ENCODE measurements around the gene ACP2. TPM values are rescaled to one million over a fixed set of nuclear protein-coding genes. Genes with fewer than 3 reads are reported as not detected.
A peak's percentile ranks its signal among the peaks of the same experiment; 100 is the strongest.

The ACP2 gene
- total and polyA plus RNA-seq, 7 experiments from 2014 or later = 7.1 to 38.1 (median 22.6) TPM

- DNase-seq = no peak
- ChIA-PET POLR2A (no interaction called here), CTCF (no interaction called here)
- H3K36me3 Mint-ChIP-seq = peaks cover 4 to 45% (median 26%) of the 10 kb centered on the region in 5 donors
- no peaks in the 10 kb centered on the region for H3K27me3 ChIP-seq (ENCODE audit: control insufficient read depth in 2 of 2, insufficient read depth in 2 of 2, low read length in 2 of 2)
- H3K4me1 ChIP-seq (ENCODE audit: control insufficient read depth in 2 of 2, insufficient read depth in 2 of 2, low read length in 2 of 2) = peaks cover 0 to under 1% of the 10 kb centered on the region in 2 donors
- no peak for ATAC-seq
- H3K36me3 ChIP-seq (ENCODE audit: control insufficient read depth in 2 of 3, insufficient read depth in 3 of 3, low read length in 3 of 3) = peaks cover 41 to 90% (median 65%) of the 10 kb centered on the region in 3 experiments
- peak overlapping the region in 2 of 9 donors; percentile 9 to 26 for H3K27ac Mint-ChIP-seq
- H3K27ac ChIP-seq (ENCODE audit: low read depth, low read length) = no peak overlapping the region
- no peaks in the 10 kb centered on the region for H3K9me3 ChIP-seq (ENCODE audit: control insufficient read depth in 2 of 3, low read length in 3 of 3)
- H3K27me3 Mint-ChIP-seq = no peaks in the 10 kb centered on the region
- peaks cover 0 to 2% (median 0%) of the 10 kb centered on the region in 11 donors for H3K9me3 Mint-ChIP-seq
- no peak overlapping the region for H3K4me3 ChIP-seq (ENCODE audit: low read length)
- intact Hi-C loops (cut with micrococcal nuclease) = no loop called here
- peaks cover 1 to 20% (median 13%) of the 10 kb centered on the region in 7 donors for H3K4me1 Mint-ChIP-seq
- H3K4me3 Mint-ChIP-seq = no peak overlapping the region
Observed at GRCh38 chr11:47278058-47278457, 29.4 kb upstream of the ACP2 start.

DNA sequence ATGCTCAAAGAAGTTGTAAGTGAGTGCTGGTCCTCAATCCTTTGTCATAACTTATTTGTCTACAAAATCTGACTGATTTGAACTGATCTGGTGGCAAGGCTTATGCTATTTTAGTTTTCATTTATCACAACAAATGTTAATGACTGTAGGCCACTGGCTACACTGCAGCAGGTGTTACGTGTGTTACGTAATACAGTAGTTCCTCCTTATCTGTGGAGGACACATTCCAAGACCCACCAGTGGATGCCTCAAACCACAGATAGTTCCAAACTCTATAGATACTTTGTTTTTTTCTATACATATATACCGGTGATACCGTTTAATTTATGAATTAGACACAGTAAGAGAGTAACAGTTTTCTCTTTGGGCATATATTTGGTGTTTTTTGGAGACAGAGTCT is 28.3 kb upstream of the ACP2 start:
- no peaks in the 10 kb centered on the region for H3K9me3 ChIP-seq (ENCODE audit: control insufficient read depth in 2 of 3, low read length in 3 of 3)
- peaks cover 8 to 12% of the 10 kb centered on the region in 2 donors for H3K4me1 ChIP-seq (ENCODE audit: control insufficient read depth in 2 of 2, insufficient read depth in 2 of 2, low read length in 2 of 2)
- ChIA-PET CTCF (no interaction called here), POLR2A (no interaction called here)
- no peak for DNase-seq
- Mint-ChIP-seq H3K27ac (peak overlapping the region in 2 of 9 donors; percentile 43 to 62), H3K4me3 (no peak overlapping the region), H3K27me3 (no peaks in the 10 kb centered on the region), H3K9me3 (no peaks in the 10 kb centered on the region), H3K36me3 (peaks cover 0 to 38% (median 21%) of the 10 kb centered on the region in 5 donors), H3K4me1 (peaks cover 11 to 31% (median 24%) of the 10 kb centered on the region in 7 donors)
- no peak overlapping the region for H3K27ac ChIP-seq (ENCODE audit: low read depth, low read length)
- no peak overlapping the region for H3K4me3 ChIP-seq (ENCODE audit: low read length)
- H3K27me3 ChIP-seq (ENCODE audit: control insufficient read depth in 2 of 2, insufficient read depth in 2 of 2, low read length in 2 of 2) = no peaks in the 10 kb centered on the region
- no peak for ATAC-seq
- peaks cover 33 to 80% (median 56%) of the 10 kb centered on the region in 3 experiments for H3K36me3 ChIP-seq (ENCODE audit: control insufficient read depth in 2 of 3, insufficient read depth in 3 of 3, low read length in 3 of 3)
- intact Hi-C loops (cut with micrococcal nuclease) = no loop called here

- Histone ChIP-seq H3K9me3 (ENCODE audit: control insufficient read depth in 2 of 3, low read length in 3 of 3) (no peaks in the 10 kb centered on the region), H3K27ac (ENCODE audit: low read depth, low read length) (no peak overlapping the region), H3K36me3 (ENCODE audit: control insufficient read depth in 2 of 3, insufficient read depth in 3 of 3, low read length in 3 of 3) (peaks cover 29 to 60% (median 46%) of the 10 kb centered on the region in 3 experiments), H3K4me3 (ENCODE audit: low read length) (no peak overlapping the region), H3K27me3 (ENCODE audit: control insufficient read depth in 2 of 2, insufficient read depth in 2 of 2, low read length in 2 of 2) (no peaks in the 10 kb centered on the region), H3K4me1 (ENCODE audit: control insufficient read depth in 2 of 2, insufficient read depth in 2 of 2, low read length in 2 of 2) (peaks cover 17 to 22% of the 10 kb centered on the region in 2 donors)
- Mint-ChIP-seq H3K36me3 (peaks cover 0 to 27% (median 16%) of the 10 kb centered on the region in 5 donors), H3K4me3 (no peak overlapping the region), H3K9me3 (no peaks in the 10 kb centered on the region), H3K4me1 (peaks cover 24 to 45% (median 37%) of the 10 kb centered on the region in 7 donors), H3K27ac (no peak overlapping the region), H3K27me3 (no peaks in the 10 kb centered on the region)
- CTCF ChIA-PET = no interaction called here
- intact Hi-C loops (cut with micrococcal nuclease) = loop anchor here in 1 of 2 donors (5.0 kb wide), 1 partner anchor 303 kb away; the partner anchor contains the start of genes KBTBD4 and NDUFS3
- POLR2A ChIA-PET = interaction anchor here (0.6 to 1.0 kb wide), 2 partner anchors 50 to 288 kb away, joined by 3 to 4 read pairs; no protein-coding TSS in a partner anchor
- ATAC-seq (no peak), DNase-seq (no peak)
Observed at GRCh38 chr11:47274495-47275235, 26.1 kb upstream of the ACP2 start.

DNA sequence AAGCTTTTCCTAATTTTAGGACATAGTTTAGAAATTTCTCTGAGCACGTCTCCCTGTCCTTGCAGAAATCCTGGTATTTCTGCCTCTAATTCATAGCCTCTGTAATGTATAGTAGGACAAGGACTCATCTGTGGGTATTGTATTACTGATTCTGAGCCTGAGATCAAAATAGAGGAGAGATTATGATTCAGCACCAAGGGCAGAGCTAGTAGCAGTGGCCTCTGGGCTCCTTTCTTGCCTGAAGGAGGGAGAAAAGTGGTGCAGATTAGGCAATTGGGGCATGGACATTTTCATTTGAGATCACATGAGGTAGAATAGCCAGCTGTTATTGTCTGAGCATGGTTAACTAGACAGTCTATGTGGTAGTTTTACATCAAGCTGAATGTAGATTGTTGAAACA is 24.1 kb upstream of the ACP2 start:
- Mint-ChIP-seq H3K36me3 (peaks cover 0 to 21% (median 14%) of the 10 kb centered on the region in 5 donors), H3K9me3 (no peaks in the 10 kb centered on the region), H3K4me3 (peak overlapping the region in 8 of 10 donors; percentile 12 to 86 (median 75)), H3K4me1 (peaks cover 35 to 60% (median 53%) of the 10 kb centered on the region in 7 donors), H3K27ac (peak overlapping the region in 4 of 9 donors; percentile 45 to 90 (median 73)), H3K27me3 (no peaks in the 10 kb centered on the region)
- POLR2A ChIA-PET = interaction anchor here (0.6 to 1.8 kb wide), 10 partner anchors 9 to 658 kb away, joined by 3 to 9 read pairs (median 4); partner anchors contain the start of genes ACP2 and DDB2
- Histone ChIP-seq H3K4me1 (ENCODE audit: control insufficient read depth in 2 of 2, insufficient read depth in 2 of 2, low read length in 2 of 2) (peaks cover 27 to 34% of the 10 kb centered on the region in 2 donors), H3K27ac (ENCODE audit: low read depth, low read length) (no peak overlapping the region), H3K4me3 (ENCODE audit: low read length) (no peak overlapping the region), H3K9me3 (ENCODE audit: control insufficient read depth in 2 of 3, low read length in 3 of 3) (no peaks in the 10 kb centered on the region), H3K27me3 (ENCODE audit: control insufficient read depth in 2 of 2, insufficient read depth in 2 of 2, low read length in 2 of 2) (no peaks in the 10 kb centered on the region), H3K36me3 (ENCODE audit: control insufficient read depth in 2 of 3, insufficient read depth in 3 of 3, low read length in 3 of 3) (peaks cover 14 to 41% (median 33%) of the 10 kb centered on the region in 3 experiments)
- DNase-seq (no peak), ATAC-seq (no peak)
- intact Hi-C loops (cut with micrococcal nuclease) = loop anchor here in 1 of 2 donors (5.0 kb wide), 1 partner anchor 305 kb away; the partner anchor contains the start of genes KBTBD4 and NDUFS3
- CTCF ChIA-PET = interaction anchor here (0.5 to 1.8 kb wide), 5 partner anchors 24 to 606 kb away, joined by 3 to 6 read pairs (median 3); partner anchors contain the start of gene ACP2

GRCh38 chr11:47271961-47272661 is 23.5 kb upstream of the ACP2 start:
- Mint-ChIP-seq H3K9me3 (no peaks in the 10 kb centered on the region), H3K4me1 (peaks cover 38 to 64% (median 55%) of the 10 kb centered on the region in 7 donors)
- no peak for DNase-seq

DNA sequence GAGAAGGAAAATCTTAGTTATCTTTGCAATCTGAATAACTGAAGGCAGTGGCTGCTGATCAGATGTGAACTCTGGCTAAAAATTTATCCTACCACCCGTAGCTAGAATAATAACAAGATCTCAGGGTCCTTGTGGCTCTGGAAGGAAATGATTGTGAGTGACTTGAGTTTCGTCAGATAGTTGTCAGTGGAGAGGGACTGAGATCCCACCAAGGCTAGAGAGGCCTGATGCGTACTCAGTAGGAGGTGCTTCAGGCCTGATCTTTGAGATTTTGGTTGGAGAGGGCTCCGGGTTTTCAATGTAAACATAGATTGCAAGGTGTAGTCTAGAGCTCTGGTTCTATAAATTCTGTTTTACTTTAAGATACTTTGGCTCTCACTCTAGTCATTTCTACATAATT is 22.7 kb upstream of the ACP2 start:
- peaks cover 7 to 27% (median 21%) of the 10 kb centered on the region in 3 experiments for H3K36me3 ChIP-seq (ENCODE audit: control insufficient read depth in 2 of 3, insufficient read depth in 3 of 3, low read length in 3 of 3)
- H3K27me3 ChIP-seq (ENCODE audit: control insufficient read depth in 2 of 2, insufficient read depth in 2 of 2, low read length in 2 of 2) = no peaks in the 10 kb centered on the region
- ChIA-PET POLR2A (interaction anchor here (0.6 to 2.3 kb wide), 19 partner anchors 8 to 1121 kb away, joined by 3 to 14 read pairs (median 4); partner anchors contain the start of genes ACP2, ARFGAP2, DDB2 and SLC39A13), CTCF (interaction anchor here (0.5 to 1.7 kb wide), 10 partner anchors 12 to 140 kb away, joined by 3 to 6 read pairs (median 4); partner anchors contain the start of genes ACP2 and DDB2)
- H3K4me1 ChIP-seq (ENCODE audit: control insufficient read depth in 2 of 2, insufficient read depth in 2 of 2, low read length in 2 of 2) = peaks cover 27 to 35% of the 10 kb centered on the region in 2 donors
- H3K9me3 Mint-ChIP-seq = no peaks in the 10 kb centered on the region
- peak overlapping the region; percentile 82 to 96 (median 86) for H3K4me3 Mint-ChIP-seq
- ATAC-seq (no peak), DNase-seq (no peak)
- H3K27ac Mint-ChIP-seq = peak overlapping the region; percentile 47 to 93 (median 88)
- H3K27me3 Mint-ChIP-seq = no peaks in the 10 kb centered on the region
- H3K4me3 ChIP-seq (ENCODE audit: low read length) = peak overlapping the region; percentile 65
- no peaks in the 10 kb centered on the region for H3K9me3 ChIP-seq (ENCODE audit: control insufficient read depth in 2 of 3, low read length in 3 of 3)
- H3K27ac ChIP-seq (ENCODE audit: low read depth, low read length) = peak overlapping the region; percentile 95
- intact Hi-C loops (cut with micrococcal nuclease) = loop anchor here (1.0 to 5.0 kb wide), 3 partner anchors 183 to 306 kb away; partner anchors contain the start of genes CELF1 (in 1 of the 2), KBTBD4 (in 1 of the 2) and NDUFS3 (in 1 of the 2)
- H3K4me1 Mint-ChIP-seq = peaks cover 38 to 63% (median 55%) of the 10 kb centered on the region in 7 donors
- H3K36me3 Mint-ChIP-seq = peaks cover 0 to 16% (median 8%) of the 10 kb centered on the region in 5 donors

More at GRCh38 chr11:47271961-47272661, 23.5 kb upstream of the ACP2 start:
- Histone ChIP-seq H3K4me1 (ENCODE audit: control insufficient read depth in 2 of 2, insufficient read depth in 2 of 2, low read length in 2 of 2) (peaks cover 27 to 35% of the 10 kb centered on the region in 2 donors), H3K36me3 (ENCODE audit: control insufficient read depth in 2 of 3, insufficient read depth in 3 of 3, low read length in 3 of 3) (peaks cover 13 to 35% (median 27%) of the 10 kb centered on the region in 3 experiments), H3K9me3 (ENCODE audit: control insufficient read depth in 2 of 3, low read length in 3 of 3) (no peaks in the 10 kb centered on the region), H3K4me3 (ENCODE audit: low read length) (no peak overlapping the region), H3K27me3 (ENCODE audit: control insufficient read depth in 2 of 2, insufficient read depth in 2 of 2, low read length in 2 of 2) (no peaks in the 10 kb centered on the region), H3K27ac (ENCODE audit: low read depth, low read length) (peak overlapping the region; percentile 95)
- Mint-ChIP-seq H3K27me3 (no peaks in the 10 kb centered on the region), H3K4me3 (peak overlapping the region; percentile 67 to 96 (median 86)), H3K27ac (peak overlapping the region; percentile 24 to 93 (median 82)), H3K36me3 (peaks cover 0 to 21% (median 14%) of the 10 kb centered on the region in 5 donors)
- ATAC-seq = no peak
- intact Hi-C loops (cut with micrococcal nuclease) = loop anchor here (1.0 to 5.0 kb wide), 3 partner anchors 182 to 305 kb away; partner anchors contain the start of genes CELF1 (in 1 of the 2), KBTBD4 (in 1 of the 2) and NDUFS3 (in 1 of the 2)
- CTCF ChIA-PET = interaction anchor here (0.6 to 1.8 kb wide), 6 partner anchors 23 to 135 kb away, joined by 3 to 6 read pairs (median 4); partner anchors contain the start of gene ACP2
- POLR2A ChIA-PET = interaction anchor here (0.6 to 2.3 kb wide), 15 partner anchors 8 to 1121 kb away, joined by 3 to 14 read pairs (median 5); partner anchors contain the start of genes ACP2, ARFGAP2 and DDB2

All from naive thymus-derived CD4-positive, alpha-beta T cell (primary cell).